ENCODE measurements around the gene ORMDL2.
"Not testable (repeated sequence)": the region's sequence is repeated elsewhere in the genome, so short reads cannot be mapped to it uniquely, and the experiment has no call there.

ORMDL2 gene

GRCh38 chr12:55829967-55830600, 12.2 kb downstream of the ORMDL2 start:
- peak in 12 of 14 donors; percentile 67 to 89 (median 82) for DNase-seq

- DNase-seq = peak; percentile 57 to 89 (median 80)
Measured at GRCh38 chr12:55830601-55831446, 13.0 kb downstream of the ORMDL2 start.

- DNase-seq = no peak
Measured at GRCh38 chr12:55831447-55831815, 13.6 kb downstream of the ORMDL2 start.

- DNase-seq = no peak
Measured at GRCh38 chr12:55833056-55833455, 15.2 kb downstream of the ORMDL2 start.

- not testable (repeated sequence) for DNase-seq
Measured at GRCh38 chr12:55834400-55834799, 16.6 kb downstream of the ORMDL2 start.

GRCh38 chr12:55838361-55838760, 20.5 kb downstream of the ORMDL2 start:
- no peak for DNase-seq

GRCh38 chr12:55839345-55840140, 21.7 kb downstream of the ORMDL2 start:
- no peak for DNase-seq

- DNase-seq = no peak
Measured at GRCh38 chr12:55840581-55841351, 22.9 kb downstream of the ORMDL2 start.

- no peak for DNase-seq
Measured at GRCh38 chr12:55842681-55843429, 25.0 kb downstream of the ORMDL2 start, which contains the start of gene MMP19. Gene MMP19, minus strand, starts transcription at chr12:55842936. Its CDS starts 106 bp downstream, at chr12:55842830.

GRCh38 chr12:55843431-55843830, 25.6 kb downstream of the ORMDL2 start:
- no peak for DNase-seq

GRCh38 chr12:55844961-55845360, 27.1 kb downstream of the ORMDL2 start:
- DNase-seq = no peak

- DNase-seq = no peak
Measured at GRCh38 chr12:55845361-55845760, 27.5 kb downstream of the ORMDL2 start.

GRCh38 chr12:55845785-55846496, 28.1 kb downstream of the ORMDL2 start:
- DNase-seq = no peak

- peak in 2 of 14 donors; percentile 7 to 21 for DNase-seq
Measured at GRCh38 chr12:55847033-55847432, 29.2 kb downstream of the ORMDL2 start.

- peak in 6 of 14 donors; percentile 12 to 46 (median 28) for DNase-seq
Measured at GRCh38 chr12:55847603-55848291, 29.9 kb downstream of the ORMDL2 start.

GRCh38 chr12:55849616-55850343, 31.9 kb downstream of the ORMDL2 start:
- no peak for DNase-seq

GRCh38 chr12:55850401-55850800, 32.6 kb downstream of the ORMDL2 start:
- no peak for DNase-seq

GRCh38 chr12:55850893-55851292, 33.1 kb downstream of the ORMDL2 start:
- DNase-seq = no peak

GRCh38 chr12:55852740-55853139, 34.9 kb downstream of the ORMDL2 start:
- DNase-seq = no peak
